ENCODE data around the gene PACRG. TPM values are rescaled to one million over a fixed set of nuclear protein-coding genes. Genes with fewer than 3 reads are reported as not detected.

The PACRG gene
- total RNA-seq (2022; extraction: Qiagen RNA extraction): 0.13 TPM in 1 of 5 replicates, not detected in the others

GRCh38 chr6:162727322-162728182, at the start of gene PACRG, which contains the start of gene PRKN:
Gene PACRG (plus strand): TSS chr6:162727974.
Gene PRKN (minus strand): TSS chr6:162727766.

Other genes starting within 250 kb of the PACRG start
- 0.07 TPM in 2 of 5 replicates, not detected in the others for gene PRKN, start 208 bp upstream of the PACRG start, total RNA-seq (2022; extraction: Qiagen RNA extraction)

All from A549 treated with Mapracorat at 1 μM for 4 hours (cell line).